ENCODE results near the gene SDSL.

DNA sequence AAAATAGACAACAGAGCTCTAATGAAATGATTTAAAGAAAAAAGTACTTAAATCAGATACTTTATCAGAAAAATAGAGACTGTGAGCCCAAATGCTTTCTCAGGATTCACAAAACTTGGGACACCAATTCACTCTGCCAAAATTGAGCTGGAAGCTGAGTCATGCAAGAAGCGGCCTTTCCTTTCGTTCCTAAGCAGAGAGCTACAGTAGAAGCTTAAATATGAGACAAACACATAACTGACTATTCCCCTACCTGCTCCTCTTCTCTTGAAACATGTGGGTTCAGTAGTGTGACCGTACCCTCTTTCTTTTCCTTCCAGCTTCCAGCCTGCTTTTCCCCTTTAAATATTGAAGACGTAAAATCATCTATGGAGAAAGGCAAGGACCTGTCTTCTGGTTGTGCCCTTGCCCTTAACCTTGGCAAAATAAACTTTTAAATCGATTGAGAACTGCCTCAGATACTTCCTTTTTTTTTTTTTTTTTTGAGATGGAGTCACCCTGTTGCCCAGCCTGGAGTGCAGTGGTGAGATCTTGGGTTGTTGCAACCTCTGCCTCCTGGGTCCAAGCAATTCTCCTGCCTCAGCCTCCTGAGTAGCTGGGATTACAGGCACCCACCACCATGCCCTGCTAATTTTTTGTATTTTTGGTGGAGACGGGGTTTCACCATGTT is 14.1 kb upstream of the SDSL start:
- TF ChIP-seq, protein P1, sequence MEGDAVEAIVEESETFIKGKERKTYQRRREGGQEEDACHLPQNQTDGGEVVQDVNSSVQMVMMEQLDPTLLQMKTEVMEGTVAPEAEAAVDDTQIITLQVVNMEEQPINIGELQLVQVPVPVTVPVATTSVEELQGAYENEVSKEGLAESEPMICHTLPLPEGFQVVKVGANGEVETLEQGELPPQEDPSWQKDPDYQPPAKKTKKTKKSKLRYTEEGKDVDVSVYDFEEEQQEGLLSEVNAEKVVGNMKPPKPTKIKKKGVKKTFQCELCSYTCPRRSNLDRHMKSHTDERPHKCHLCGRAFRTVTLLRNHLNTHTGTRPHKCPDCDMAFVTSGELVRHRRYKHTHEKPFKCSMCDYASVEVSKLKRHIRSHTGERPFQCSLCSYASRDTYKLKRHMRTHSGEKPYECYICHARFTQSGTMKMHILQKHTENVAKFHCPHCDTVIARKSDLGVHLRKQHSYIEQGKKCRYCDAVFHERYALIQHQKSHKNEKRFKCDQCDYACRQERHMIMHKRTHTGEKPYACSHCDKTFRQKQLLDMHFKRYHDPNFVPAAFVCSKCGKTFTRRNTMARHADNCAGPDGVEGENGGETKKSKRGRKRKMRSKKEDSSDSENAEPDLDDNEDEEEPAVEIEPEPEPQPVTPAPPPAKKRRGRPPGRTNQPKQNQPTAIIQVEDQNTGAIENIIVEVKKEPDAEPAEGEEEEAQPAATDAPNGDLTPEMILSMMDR (IDR thresholded peaks at IDR 0.05): no peak
- no peak for TF ChIP-seq POLR2A (IDR thresholded peaks at IDR 0.05)
